ENCODE results near the gene UBTF.

DNA sequence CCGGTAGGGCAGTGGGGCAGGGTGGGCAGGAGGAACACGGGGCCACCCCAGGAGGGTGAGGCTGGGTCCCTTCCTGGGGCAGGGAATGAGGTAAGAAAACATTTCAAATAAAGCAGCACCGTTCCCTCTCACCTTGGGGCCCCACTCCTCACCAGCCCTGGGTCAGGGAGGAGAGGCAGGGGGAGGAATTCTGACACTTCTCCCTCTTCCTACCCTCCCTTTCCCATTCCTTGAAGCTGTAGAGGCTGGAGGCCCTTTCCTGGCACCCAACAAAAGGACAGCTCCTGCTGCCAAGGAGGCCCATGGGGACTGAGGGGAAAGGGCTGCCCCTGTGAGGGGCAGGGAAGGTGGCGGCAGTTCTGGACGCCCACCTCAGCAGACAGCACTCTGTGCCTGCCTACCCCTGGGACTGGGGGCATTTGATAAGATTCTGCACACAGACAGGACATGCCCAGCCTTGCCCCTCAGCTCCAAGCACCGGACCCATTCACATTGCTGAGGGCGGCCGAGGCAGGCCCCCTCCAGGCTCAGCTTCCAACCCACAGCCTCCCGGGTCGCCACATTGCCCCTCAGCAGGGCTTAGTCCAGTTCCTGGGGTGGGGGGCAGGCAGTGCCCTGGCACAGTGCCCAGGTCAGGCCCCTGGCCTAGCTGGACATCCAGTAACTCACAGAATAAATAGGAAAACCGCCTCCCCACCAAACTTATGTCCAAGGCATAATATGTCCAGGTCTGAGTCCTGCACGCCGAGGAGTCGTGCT is 26.0 kb downstream of the UBTF start:
- TF ChIP-seq, protein P1, sequence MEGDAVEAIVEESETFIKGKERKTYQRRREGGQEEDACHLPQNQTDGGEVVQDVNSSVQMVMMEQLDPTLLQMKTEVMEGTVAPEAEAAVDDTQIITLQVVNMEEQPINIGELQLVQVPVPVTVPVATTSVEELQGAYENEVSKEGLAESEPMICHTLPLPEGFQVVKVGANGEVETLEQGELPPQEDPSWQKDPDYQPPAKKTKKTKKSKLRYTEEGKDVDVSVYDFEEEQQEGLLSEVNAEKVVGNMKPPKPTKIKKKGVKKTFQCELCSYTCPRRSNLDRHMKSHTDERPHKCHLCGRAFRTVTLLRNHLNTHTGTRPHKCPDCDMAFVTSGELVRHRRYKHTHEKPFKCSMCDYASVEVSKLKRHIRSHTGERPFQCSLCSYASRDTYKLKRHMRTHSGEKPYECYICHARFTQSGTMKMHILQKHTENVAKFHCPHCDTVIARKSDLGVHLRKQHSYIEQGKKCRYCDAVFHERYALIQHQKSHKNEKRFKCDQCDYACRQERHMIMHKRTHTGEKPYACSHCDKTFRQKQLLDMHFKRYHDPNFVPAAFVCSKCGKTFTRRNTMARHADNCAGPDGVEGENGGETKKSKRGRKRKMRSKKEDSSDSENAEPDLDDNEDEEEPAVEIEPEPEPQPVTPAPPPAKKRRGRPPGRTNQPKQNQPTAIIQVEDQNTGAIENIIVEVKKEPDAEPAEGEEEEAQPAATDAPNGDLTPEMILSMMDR (IDR thresholded peaks at IDR 0.05; ENCODE audit: low read depth, low read length): no peak
- no peak for TF ChIP-seq EZH2phosphoT487 (IDR thresholded peaks at IDR 0.05; ENCODE audit: low read depth)

Measured in OCI-LY3 (cell line).